GM19468 (cell line): ENCODE data around the gene UNC50.

ENCODE experiments used
- ATAC-seq: cut with Tn5 transposase; IDR thresholded peaks from one replicate; pipeline ENCODE4 v1.9.1; 2021; ENCODE audit warnings: mild to moderate bottlenecking, moderate library complexity, moderate number of reproducible peaks; ENCODE audit not compliant: unreplicated experiment; ENCODE audit errors: extremely low read depth

The UNC50 gene, protein sequence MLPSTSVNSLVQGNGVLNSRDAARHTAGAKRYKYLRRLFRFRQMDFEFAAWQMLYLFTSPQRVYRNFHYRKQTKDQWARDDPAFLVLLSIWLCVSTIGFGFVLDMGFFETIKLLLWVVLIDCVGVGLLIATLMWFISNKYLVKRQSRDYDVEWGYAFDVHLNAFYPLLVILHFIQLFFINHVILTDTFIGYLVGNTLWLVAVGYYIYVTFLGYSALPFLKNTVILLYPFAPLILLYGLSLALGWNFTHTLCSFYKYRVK

DNA sequence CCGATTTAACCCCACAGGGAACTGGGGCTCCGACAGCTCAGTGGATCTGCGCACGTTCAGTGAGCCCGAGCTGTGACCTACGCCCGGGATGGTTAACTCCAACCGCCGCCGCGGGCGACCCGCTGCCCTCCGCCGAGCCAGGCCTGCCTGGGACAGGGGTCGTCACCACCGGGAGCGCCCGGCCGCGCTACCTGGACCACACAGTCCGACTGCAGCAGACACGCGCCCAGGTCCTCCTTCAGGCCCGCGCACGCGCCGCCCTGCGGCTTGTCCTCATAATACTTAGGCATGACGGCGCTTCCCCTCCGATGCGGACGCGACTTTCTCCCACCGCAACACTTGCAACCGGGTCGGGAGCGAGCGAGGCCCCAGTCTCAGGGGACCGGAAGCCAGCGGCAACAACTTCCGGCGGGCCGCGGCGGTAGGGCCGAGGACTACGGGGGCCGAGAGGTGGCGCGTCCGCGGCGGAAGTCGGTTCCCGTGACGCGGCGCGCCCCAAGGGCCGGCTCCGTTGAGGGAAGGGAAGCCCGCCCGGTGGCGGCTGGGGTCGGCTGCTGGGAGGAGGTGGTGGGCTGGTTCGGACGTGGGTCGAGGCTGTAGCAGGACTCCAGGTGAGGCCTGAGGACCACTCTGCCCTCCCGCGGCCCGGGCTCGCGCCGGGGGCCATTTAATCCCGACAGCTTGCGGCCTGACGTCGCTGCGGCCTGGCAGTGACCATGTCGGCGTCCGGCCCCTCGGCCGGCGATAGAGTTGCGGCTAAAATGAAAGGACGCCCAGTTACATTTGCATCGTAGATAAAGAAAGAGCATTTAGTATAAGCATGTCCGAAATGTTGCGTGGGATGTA lies at the start of gene UNC50, which contains the start of gene COA5:
TSS of gene UNC50 (plus strand) at position 474 of the 846 bp plus-strand sequence. CDS start 1,171 bp downstream, outside the sequence.
TSS of gene COA5 (minus strand) at position 397 of the 846 bp plus-strand sequence. CDS start at position 290, 107 bp downstream.
- ATAC-seq: peak; percentile 50

DNA sequence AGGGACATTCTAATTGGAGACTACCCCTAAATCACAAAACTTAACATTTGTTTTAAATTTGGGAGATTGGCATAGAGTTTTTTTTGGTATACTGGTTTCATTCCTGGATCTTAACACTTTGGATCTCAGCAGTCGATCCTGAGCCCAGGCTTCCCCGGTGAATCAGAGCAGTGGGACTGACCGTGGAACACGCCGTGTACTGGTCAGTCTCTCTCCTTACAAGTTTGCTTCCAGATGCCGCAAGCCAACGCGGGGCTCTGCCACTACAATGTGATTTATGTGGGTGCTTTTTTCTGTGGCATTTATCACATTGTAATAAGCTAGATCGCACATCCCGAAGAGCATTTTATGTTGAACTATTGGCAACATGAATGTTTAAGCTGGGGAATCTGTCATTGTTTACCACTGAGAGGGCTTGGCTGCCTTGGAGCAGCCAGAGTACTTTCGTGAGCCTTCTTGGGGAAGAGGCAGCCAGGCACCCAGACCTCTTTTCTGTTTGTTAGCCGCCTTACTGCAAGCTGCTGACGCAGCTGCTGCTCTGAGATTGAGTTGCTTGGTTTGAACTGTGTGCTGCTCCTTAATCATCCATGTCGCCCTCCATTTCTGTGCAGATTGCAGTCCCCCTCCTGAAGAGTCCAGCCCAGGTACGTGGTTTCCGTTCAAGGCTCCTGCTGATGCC lies 49.4 kb upstream of the UNC50 start:
- no peak for ATAC-seq

DNA sequence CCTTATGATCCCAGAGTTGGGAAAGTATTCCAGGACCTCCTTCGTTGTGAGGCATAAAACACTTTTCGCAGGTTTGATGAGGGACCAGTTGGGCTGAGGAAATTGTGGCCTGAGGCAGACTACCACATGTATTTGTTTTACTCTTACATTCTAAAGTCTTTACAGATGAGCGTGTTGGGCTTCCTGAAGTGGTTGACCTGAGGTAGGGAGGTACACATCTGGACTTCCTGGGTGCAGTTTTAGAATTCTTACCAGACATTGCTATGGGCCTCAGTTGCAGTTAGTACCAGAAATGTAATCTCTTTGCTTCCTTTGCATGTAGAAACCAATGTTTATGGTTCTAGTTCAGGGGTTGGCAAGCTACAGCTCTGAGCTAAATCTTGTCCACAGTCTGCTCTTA lies 48.8 kb upstream of the UNC50 start:
- no peak for ATAC-seq

DNA sequence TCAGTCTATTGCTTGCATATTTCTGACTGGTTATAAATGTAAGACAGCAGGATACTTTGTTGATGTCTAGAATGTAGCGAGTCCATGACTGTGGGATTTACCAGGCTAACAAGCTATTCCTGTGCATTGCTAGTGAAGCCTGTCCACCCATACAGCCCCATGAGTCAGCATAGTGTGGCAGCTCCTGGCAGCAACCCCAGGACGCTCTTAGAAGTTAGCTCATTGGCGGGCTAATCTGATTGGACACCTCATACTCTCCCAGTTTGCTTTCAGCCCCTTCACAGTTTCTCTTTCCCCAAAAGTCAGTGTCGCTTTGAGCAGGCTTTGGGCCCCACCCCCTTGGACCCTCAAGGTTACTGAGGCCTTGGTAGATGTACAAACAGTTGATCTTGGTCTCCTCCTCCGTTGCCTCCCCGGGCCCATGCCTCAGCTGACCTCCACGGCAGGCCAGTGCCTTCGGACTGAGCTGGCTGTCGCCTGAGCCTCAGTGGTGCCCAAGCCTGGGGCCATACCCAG lies 48.1 kb upstream of the UNC50 start:
- no peak for ATAC-seq

DNA sequence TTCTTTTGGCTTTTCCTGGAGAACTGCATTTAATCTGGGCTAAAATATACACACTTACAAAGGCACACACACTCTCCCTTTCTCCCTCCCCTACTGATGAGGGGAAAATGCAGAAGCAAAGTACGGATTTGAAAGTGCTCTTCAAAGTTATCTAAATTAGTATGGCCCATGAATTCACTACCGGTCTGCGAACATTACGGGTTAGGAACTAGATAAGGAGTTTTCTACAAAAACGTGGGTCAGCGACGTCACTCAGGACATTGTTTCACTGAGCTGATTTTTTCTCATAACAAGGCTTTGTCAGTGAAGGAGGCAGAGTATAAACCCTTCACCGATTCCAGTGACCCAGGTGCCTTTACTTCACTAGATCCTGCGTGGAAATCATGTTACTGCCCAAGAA lies 47.4 kb upstream of the UNC50 start:
- no peak for ATAC-seq

DNA sequence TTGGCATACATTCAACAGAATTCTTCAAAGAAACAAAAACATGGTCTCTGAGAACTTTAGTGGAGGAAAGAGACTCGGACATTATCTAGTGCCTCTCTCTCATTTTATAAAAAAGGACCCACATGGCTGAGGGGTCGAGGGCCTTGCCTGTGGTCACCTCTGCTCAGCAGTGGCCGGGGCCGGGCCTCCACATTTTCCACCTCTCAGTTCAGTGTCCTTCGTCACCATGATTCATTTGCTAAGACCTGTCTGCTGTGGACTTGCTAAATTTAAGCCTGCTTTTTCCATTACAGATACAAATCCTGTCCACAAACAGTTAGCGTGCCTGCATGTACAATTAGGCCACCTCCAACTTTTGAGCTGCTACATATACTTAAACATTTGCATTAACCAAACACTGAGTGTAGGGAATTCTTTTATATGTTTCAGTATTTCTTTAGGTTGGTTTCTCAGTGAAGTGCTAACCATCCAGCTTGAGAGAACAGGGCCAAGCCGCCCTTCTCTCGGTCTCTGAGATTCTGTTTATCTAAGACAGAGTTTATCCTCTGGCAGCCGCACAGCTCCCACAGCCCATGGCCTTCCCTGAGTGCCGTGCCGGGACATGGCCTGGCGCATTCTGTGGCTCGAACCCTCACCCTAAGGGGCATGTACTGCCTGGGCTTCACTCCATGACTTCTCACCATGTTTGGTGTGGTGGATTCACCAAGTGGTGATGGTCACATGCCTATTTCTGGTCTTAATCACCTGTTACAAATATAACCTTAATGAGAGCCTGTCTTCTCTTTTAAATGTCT lies 46.3 kb upstream of the UNC50 start:
- no peak for ATAC-seq

DNA sequence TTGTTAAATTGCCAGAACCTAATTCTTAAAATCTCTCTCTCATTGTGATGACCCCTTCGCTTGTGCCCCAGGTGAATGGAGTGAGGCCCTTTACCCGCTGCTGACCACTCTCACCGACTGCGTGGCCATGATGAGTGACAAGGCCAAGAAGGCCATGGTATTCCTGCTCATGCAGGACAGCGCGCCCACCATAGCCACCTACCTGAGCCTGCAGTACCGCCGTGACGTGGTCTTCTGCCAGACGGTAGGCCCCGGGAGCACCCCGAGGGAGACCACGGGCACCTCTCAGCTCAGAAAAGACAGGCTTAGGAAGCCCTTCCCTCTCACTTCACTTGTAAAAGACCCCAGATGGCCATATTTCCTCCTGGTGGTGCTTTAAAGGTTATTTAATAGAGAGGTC lies 45.0 kb upstream of the UNC50 start:
- ATAC-seq: no peak

DNA sequence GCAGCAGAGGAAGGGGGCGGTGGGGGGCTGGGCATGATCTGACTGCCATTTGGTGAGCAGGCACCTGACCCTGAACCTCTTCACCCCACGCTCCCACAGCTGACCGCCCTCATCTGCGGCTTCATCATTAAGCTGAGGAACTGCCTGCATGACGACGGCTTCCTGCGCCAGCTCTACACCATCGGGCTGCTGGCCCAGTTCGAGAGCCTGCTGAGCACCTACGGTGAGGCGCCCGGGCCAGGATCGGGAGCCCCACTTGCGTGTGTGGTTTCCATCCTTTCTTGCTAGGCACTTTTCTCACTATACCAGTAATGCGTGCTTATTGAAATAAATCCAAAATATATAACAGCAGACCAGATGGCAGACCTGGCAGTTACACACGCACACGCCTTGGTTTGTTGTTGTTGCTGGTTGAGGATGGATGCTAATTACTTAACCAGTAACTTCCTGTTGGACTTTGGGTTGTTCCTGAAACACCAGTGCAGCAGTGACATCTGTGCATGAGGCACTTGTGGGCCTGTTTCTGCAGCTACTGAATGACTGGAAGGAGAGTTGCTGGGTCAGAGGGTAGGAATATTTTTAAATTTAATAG lies 43.8 kb upstream of the UNC50 start:
- no peak for ATAC-seq

DNA sequence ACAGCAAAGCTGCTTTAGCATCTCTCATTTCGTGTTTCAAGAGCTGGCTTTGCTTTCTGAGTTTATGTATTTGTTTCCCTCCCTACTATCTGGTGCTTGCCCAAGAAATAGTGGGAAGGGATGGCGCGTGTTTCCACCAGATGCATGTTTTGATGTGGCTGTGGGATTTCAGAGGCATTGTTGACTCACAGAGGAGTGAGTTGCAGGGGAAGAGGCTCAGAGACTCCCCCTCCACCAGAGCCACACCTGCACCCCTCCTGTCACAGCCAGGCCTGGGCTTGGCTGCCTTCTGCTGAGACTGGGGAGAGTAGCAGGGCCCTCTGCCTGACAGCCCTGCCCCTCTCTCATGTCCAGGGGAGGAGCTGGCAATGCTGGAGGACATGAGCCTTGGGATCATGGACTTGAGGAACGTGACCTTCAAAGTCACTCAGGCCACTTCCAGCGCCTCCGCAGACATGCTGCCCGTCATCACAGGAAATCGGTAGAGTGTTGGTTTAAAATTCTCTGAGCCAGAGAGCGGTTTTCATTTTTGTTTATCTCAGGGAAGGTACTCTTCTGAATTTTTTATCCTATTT lies 43.0 kb upstream of the UNC50 start:
- ATAC-seq: no peak

DNA sequence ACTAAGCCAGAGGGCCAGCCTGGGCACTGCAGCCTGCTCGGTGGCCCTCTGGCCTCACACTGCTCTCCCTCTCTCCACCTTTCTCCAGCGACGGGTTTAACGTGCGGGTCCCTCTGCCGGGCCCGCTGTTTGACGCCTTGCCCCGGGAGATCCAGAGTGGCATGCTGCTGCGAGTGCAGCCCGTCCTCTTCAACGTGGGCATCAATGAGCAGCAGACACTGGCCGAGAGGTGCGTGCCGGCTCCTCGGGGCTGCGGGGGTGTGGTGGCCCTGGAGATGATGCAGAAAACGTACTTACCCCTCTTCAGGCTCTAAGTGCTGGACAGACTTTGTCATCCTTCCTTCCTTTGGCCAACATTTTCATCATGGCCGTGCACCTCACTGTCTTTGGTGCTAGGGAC lies 42.4 kb upstream of the UNC50 start:
- ATAC-seq: no peak

DNA sequence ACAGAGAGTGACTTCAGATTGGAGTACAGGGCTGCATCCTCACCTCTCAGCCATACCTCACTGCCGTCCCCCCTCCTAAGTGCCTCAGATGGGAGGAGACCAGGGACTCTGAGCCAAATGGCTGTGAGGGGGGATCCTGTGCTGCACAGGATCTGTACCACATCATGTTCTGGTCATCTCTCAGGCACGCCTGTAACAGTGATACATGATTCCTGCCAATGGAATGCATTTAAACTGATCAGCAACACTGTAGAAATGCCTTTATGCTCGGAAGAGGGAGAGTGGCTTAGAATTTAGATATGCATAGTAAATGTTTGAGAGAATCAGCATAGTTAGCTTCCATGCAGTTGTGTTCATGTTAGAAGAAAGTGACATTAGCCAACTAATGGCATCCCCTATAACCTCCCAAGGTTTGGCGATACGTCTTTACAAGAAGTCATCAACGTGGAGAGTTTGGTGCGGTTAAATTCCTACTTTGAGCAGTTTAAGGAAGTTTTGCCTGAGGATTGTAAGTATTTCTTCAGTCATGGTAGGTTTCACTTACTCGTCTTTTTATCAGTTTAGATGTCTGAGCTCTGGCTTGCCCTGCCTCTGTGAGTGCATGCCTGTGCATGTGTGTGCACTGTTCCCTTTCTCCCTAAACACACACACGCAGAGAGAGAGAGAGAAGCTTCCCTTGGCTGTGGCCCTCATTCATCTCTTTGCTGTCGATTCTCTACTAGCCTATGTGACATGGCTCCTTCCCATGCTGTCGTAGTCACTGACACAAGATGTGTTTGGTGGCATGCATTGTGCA lies 40.0 kb upstream of the UNC50 start:
- ATAC-seq: no peak

DNA sequence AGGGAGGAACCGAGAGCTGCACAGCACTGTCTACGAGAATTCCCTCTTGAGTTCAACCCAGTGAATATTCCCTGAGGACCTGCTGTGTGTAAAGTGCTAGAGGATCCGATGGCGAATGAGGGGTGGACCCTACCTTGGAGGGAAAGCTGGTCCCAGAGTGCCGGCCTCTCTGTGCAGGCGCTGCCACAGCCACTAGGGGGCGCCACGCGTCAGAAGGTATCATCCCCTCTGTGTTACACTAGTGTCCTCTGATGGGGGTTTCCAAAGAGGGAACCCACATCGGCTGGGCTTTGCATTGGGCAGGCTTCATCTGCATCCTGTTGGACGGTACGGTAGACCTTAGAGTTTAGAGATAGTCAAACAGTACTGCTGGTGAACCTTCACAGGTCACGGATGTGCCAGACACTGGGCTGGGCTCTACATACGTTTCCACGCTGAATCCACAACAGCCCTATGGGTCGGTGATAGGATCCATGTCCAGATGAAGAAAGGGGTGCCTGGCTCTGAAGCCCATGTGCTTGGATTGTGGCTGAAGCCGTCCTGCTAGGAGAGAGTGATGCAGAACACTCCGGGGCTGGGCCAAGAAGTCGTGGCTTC lies 39.1 kb upstream of the UNC50 start:
- ATAC-seq: no peak

DNA sequence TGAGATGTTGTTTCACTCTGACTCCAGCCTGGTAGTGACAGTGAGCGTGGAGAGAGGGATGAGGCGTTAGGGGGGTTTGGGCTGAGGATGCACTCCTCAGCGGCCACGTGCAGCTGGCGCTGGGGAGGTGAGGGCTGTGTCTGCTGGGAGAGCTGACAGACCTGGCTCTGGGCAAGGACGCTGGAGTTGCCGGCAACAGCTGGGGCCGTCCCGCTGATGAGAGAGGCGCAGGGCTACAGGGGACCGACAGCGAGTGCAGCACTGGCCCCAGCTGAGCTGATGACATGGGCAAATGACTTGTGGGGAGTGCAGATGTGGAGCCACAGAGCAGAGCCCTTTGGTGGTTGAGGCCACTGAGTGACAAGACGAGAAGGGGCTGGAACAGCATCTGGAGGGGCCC lies 38.5 kb upstream of the UNC50 start:
- ATAC-seq: no peak

DNA sequence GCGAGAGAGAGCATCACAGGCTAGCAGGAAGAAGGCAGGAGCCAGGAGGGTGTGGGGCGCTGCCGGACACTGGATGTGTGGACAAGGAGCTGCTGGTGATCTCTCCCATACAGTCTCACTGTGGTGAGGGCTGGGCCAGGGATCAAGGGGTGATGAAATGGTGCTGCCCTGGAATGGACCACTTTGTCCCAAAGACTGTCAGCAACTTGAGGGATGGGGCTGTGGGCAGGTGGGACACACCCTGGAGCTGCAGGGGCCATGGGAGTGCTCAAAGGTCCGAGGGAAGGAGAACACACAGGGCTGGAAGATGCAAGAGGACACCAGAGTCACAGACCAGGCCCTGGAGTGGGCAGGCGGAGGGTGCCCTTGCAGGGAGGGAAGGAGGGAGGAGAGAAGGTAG lies 38.0 kb upstream of the UNC50 start:
- no peak for ATAC-seq

DNA sequence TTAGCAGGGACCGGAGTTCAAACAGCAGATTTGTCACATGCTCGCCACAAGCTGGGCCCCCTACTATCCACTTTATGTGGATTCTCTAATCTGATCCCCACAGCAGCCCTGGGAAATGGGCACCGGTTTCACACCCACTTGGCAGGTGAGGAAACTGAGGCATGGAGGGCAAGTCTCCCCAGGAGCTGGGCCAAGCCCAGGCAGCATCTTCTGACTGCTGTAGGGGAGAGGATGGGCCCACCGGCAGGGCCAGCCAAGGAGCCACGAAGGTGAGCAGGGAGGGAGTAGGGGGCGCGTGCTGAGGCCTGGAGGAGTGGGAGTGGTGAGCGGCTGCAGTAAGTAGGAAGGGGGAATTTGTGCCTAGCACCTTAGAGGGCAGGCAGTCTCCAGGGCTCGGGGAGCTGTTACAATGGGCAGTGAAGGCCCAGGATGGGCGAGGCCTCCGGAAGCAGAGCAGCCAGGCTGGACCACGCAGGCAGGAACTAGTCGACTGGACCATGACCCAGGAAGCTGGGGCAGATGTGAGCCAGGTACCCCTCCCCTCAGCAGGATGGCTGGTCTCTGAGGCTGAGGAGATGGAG lies 37.2 kb upstream of the UNC50 start:
- ATAC-seq: no peak

DNA sequence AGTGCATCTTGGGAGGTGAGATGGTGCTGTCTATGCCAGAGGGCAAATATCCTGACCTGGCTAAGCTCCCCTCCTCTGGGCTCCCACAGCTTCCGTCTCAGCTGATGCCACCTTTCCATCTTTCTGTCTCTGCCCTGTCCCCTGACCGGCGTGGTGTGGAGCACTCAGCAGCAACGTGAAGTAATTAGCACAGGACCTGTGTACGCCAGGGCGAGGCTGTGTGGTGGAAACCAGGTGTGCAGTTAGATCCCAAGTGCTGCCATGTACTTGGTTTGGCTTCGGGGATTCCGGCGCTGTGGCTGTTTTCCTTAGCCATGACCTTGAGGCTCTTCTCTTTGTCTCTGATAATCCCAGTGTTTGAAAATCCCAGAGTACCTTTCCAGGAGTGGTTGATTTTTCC lies 36.6 kb upstream of the UNC50 start:
- no peak for ATAC-seq

DNA sequence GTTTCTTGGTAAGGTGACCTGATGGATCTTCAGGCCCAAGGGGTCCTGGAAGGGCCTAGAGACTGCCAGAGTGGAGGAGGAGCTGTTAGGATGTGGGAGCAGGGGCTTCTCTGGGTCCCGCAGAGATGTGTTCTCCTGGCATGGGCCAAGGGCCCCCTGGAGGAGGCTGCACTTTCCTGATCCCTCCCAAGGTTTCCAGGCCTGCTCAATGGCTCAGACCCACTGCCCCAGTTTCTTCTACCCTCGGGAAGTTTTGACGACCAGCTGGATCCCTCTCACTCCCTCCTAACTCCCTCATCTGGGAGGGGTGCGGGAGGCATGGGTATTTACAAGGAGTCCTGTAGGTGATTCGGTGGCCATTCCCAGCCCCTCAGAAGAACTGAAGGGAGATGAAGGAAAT lies 36.2 kb upstream of the UNC50 start:
- ATAC-seq: no peak

DNA sequence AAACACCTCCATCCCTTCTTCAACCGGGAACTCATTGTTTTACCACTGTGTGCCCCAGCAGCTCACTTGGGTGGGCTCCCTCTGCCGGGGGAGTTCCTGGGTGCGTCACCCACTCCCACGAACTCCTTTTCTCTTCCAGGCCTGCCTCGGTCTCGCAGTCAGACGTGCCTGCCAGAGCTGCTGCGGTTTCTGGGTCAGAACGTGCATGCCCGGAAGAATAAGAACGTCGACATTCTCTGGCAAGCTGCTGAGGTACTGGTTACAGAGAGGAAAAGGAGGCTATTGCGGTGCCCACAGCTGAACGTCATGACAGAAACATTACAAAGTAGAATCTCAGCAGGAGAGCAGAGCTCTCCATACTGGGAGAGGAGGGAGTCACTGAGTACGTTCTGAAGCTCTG lies 35.7 kb upstream of the UNC50 start:
- no peak for ATAC-seq
